ENCODE results near the gene DCUN1D4. TPM values are rescaled to one million over a fixed set of nuclear protein-coding genes. Genes with fewer than 3 reads are reported as not detected.
A peak's percentile ranks its signal among the peaks of the same experiment; 100 is the strongest.

DCUN1D4 gene
- total RNA-seq (10 to 100 TPM; 27.7 to 33.9 TPM), polyA plus RNA-seq (10 to 100 TPM; 15.2 to 15.8 TPM)

DNA sequence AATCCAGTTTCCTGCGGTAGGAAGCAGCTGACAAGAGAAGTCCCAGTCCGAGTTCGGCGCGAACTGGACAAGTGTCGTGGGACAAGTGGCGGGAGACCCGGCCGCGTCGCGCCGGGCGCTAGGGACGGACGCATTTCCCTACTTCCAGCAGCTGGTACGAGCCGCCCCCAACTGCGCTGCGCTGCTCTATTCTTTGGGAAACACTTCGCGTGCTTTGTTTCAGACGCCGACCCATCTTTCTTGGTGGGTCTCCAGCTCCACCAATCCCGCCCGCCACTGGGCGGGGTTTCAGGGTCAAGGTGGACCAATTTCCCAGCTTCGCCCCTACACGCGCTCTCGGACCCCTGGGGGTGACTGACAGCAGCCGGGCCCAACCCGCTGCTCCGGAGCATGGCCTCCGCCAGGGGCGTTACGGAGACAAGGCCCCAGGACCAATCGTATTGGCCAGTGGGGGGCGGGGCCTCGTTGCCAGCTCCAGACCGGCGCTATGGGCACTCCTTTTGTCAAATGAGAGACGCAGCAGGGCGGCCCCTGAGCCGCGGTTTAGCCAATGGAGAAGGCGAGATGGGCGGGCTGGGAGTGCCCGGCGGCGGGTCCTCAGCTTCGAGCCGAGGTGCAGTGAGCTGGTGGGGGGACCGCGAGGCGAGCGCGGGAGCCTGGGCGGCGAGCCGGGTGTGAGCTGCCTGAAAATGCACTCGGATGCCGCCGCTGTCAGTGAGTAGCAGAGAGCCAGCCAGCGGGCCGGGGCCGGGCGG, at the start of gene DCUN1D4:
DCUN1D4 (plus strand) TSS at position 600 of the 755 bp plus-strand sequence; CDS start at position 690, 90 bp downstream.
- H3K9me3 ChIP-seq (ENCODE audit: control insufficient read depth in 4 of 4, low read length in 3 of 4): no peaks in the 10 kb centered on the region
- H3K4me1 ChIP-seq (ENCODE audit: control insufficient read depth in 4 of 4, insufficient read depth in 4 of 4, low read length in 3 of 4): peaks cover 0 to 14% (median 10%) of the 10 kb centered on the region in 4 donors
- peak; percentile 99 for DNase-seq (ENCODE audit: low spot score)
- TF ChIP-seq TAF1 (conservative IDR thresholded peaks at IDR 0.05): peak; percentile 20
- no peak for TF ChIP-seq FOXA1 (IDR thresholded peaks at IDR 0.05)
- TF ChIP-seq, protein P1, sequence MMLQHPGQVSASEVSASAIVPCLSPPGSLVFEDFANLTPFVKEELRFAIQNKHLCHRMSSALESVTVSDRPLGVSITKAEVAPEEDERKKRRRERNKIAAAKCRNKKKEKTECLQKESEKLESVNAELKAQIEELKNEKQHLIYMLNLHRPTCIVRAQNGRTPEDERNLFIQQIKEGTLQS (IDR thresholded peaks at IDR 0.05): no peak
- peak in 1 of 2 donors; percentile 35 for TF ChIP-seq RXRA (IDR thresholded peaks at IDR 0.05)
- TF ChIP-seq YY1 (IDR thresholded peaks at IDR 0.05): peak; percentile 83
- TF ChIP-seq, protein P2, sequence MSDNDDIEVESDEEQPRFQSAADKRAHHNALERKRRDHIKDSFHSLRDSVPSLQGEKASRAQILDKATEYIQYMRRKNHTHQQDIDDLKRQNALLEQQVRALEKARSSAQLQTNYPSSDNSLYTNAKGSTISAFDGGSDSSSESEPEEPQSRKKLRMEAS (IDR thresholded peaks at IDR 0.05): peak; percentile 91
- peak in 1 of 2 donors; percentile 34 for TF ChIP-seq GABPA (IDR thresholded peaks at IDR 0.05 in 1 of 2, conservative IDR thresholded peaks at IDR 0.05 in 1 of 2)
- TF ChIP-seq FOXA2 (IDR thresholded peaks at IDR 0.05): no peak
- TF ChIP-seq HNF4A (conservative IDR thresholded peaks at IDR 0.05): peak; percentile 31 to 34
- no peak for TF ChIP-seq JUND (IDR thresholded peaks at IDR 0.05)
- TF ChIP-seq, protein P3, sequence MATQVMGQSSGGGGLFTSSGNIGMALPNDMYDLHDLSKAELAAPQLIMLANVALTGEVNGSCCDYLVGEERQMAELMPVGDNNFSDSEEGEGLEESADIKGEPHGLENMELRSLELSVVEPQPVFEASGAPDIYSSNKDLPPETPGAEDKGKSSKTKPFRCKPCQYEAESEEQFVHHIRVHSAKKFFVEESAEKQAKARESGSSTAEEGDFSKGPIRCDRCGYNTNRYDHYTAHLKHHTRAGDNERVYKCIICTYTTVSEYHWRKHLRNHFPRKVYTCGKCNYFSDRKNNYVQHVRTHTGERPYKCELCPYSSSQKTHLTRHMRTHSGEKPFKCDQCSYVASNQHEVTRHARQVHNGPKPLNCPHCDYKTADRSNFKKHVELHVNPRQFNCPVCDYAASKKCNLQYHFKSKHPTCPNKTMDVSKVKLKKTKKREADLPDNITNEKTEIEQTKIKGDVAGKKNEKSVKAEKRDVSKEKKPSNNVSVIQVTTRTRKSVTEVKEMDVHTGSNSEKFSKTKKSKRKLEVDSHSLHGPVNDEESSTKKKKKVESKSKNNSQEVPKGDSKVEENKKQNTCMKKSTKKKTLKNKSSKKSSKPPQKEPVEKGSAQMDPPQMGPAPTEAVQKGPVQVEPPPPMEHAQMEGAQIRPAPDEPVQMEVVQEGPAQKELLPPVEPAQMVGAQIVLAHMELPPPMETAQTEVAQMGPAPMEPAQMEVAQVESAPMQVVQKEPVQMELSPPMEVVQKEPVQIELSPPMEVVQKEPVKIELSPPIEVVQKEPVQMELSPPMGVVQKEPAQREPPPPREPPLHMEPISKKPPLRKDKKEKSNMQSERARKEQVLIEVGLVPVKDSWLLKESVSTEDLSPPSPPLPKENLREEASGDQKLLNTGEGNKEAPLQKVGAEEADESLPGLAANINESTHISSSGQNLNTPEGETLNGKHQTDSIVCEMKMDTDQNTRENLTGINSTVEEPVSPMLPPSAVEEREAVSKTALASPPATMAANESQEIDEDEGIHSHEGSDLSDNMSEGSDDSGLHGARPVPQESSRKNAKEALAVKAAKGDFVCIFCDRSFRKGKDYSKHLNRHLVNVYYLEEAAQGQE (IDR thresholded peaks at IDR 0.05): peak; percentile 72
- no peak for TF ChIP-seq HNF4G (IDR thresholded peaks at IDR 0.05)
- peak in 1 of 2 donors; percentile 29 for TF ChIP-seq RAD21 (IDR thresholded peaks at IDR 0.05)
- peak; percentile 81 for TF ChIP-seq NR2F2 (IDR thresholded peaks at IDR 0.05)
- peak; percentile 99 for TF ChIP-seq SP1 (IDR thresholded peaks at IDR 0.05)
- no peak for TF ChIP-seq EGR1 (IDR thresholded peaks at IDR 0.05; ENCODE audit: low read depth in 2 of 2)
- TF ChIP-seq, protein P4, sequence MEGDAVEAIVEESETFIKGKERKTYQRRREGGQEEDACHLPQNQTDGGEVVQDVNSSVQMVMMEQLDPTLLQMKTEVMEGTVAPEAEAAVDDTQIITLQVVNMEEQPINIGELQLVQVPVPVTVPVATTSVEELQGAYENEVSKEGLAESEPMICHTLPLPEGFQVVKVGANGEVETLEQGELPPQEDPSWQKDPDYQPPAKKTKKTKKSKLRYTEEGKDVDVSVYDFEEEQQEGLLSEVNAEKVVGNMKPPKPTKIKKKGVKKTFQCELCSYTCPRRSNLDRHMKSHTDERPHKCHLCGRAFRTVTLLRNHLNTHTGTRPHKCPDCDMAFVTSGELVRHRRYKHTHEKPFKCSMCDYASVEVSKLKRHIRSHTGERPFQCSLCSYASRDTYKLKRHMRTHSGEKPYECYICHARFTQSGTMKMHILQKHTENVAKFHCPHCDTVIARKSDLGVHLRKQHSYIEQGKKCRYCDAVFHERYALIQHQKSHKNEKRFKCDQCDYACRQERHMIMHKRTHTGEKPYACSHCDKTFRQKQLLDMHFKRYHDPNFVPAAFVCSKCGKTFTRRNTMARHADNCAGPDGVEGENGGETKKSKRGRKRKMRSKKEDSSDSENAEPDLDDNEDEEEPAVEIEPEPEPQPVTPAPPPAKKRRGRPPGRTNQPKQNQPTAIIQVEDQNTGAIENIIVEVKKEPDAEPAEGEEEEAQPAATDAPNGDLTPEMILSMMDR (IDR thresholded peaks at IDR 0.05; ENCODE audit: low read depth, low read length, missing input control): peak; percentile 44
- TF ChIP-seq, protein P5, sequence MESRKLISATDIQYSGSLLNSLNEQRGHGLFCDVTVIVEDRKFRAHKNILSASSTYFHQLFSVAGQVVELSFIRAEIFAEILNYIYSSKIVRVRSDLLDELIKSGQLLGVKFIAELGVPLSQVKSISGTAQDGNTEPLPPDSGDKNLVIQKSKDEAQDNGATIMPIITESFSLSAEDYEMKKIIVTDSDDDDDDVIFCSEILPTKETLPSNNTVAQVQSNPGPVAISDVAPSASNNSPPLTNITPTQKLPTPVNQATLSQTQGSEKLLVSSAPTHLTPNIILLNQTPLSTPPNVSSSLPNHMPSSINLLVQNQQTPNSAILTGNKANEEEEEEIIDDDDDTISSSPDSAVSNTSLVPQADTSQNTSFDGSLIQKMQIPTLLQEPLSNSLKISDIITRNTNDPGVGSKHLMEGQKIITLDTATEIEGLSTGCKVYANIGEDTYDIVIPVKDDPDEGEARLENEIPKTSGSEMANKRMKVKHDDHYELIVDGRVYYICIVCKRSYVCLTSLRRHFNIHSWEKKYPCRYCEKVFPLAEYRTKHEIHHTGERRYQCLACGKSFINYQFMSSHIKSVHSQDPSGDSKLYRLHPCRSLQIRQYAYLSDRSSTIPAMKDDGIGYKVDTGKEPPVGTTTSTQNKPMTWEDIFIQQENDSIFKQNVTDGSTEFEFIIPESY (IDR thresholded peaks at IDR 0.05): peak; percentile 51
- H3K27me3 ChIP-seq (ENCODE audit: control insufficient read depth in 4 of 4, insufficient read depth in 4 of 4, low read length in 3 of 4): no peaks in the 10 kb centered on the region
- under 1% methylated on average over 68 of the region's 68 CpGs for WGBS
- peak within 1 kb of the TSS; percentile 89 to 97 for H3K27ac ChIP-seq (ENCODE audit: low read depth in 1 of 2, low read length in 2 of 2)
- H3K9ac ChIP-seq (ENCODE audit: low read depth in 1 of 2, low read length in 2 of 2): peak within 1 kb of the TSS; percentile 71 to 80
- H3K4me3 ChIP-seq (ENCODE audit: low read depth in 1 of 3, low read length in 3 of 3): peak within 1 kb of the TSS; percentile 83 to 90 (median 85)
- peaks cover 0 to 2% (median 0%) of the 10 kb centered on the region in 4 donors for H3K36me3 ChIP-seq (ENCODE audit: control insufficient read depth in 4 of 4, insufficient read depth in 3 of 4, low read depth in 1 of 4, low read length in 3 of 4)

All from liver (tissue), 9 donors.